GM12874 (cell line): ENCODE results near the gene SETD6.

ENCODE experiments used
- CTCF ChIP-seq: IDR thresholded peaks from 2 replicates; pipeline ENCODE4 v1.5.1; 2011; ENCODE audit warnings: low read depth, mild to moderate bottlenecking, control low read depth, low read length, moderate library complexity; ENCODE audit not compliant: insufficient read depth

The SETD6 gene

GRCh38 chr16:58501242-58502131, 13.8 kb upstream of the SETD6 start:
- no peak for TF ChIP-seq CTCF

GRCh38 chr16:58502217-58502921, 12.9 kb upstream of the SETD6 start:
- TF ChIP-seq CTCF: no peak

DNA sequence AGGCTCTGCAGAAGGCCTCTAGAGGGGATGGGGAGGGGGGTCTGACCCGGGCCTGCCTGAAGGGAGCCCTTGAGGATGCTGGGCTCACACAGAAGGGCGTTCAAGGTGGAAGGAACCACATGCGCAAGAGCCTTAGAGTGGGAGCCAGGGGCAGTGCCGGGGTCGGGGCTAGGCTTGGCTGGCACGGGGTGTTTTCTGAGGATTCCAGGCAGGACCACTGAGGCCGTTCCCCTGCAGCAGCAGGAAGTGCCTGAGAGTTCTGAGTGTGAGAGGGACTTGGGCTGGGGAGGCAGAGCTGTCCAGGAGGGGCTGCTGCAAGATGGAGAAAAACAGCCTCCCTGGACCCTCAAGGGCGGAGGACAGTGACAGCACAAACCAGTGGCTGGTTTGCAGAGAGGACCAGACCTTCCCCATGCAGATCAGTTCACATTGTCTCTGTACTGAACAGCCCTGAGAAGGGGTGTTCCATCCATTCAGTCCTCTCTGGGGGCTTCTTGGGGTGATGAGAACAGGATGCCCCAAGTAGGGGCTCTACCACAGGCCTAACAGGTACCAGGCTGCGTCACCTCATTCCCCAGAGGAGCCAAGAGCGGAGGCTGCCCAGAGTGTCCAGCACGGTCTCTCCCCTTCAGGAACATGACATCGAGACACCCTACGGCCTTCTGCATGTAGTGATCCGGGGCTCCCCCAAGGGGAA, 12.0 kb upstream of the SETD6 start:
- no peak for TF ChIP-seq CTCF

DNA sequence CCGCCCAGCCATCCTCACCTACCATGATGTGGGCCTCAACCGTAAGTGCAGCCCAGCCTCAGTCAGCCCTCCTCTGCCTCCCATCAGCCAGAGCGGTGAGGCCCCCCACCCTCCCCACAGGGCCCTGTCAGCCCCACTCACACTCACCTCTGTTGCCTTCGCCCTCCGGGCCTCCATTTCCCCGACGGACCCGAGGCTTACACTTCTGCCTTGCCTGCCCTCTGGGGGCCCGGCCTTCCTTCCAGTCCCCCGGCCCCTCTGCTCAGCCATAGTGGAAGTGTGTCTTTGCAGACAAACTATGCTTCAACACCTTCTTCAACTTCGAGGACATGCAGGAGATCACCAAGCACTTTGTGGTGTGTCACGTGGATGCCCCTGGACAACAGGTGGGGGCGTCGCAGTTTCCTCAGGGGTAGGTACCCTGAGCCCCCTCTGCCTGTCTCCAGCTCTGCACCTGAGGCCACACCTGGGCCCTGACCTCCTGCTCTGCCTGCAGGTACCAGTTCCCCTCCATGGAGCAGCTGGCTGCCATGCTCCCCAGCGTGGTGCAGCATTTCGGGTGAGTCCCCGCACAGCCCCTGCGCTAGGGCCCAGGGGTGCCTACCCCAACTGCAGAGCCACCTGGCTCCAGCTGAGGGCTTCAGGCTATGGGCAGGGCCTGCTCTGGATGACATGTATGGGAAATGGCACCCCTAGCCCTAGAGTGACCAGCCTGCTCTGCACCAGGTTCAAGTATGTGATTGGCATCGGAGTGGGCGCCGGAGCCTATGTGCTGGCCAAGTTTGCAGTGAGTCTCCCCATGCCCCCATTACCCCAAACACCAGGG, 11.2 kb upstream of the SETD6 start:
- TF ChIP-seq CTCF: no peak

DNA sequence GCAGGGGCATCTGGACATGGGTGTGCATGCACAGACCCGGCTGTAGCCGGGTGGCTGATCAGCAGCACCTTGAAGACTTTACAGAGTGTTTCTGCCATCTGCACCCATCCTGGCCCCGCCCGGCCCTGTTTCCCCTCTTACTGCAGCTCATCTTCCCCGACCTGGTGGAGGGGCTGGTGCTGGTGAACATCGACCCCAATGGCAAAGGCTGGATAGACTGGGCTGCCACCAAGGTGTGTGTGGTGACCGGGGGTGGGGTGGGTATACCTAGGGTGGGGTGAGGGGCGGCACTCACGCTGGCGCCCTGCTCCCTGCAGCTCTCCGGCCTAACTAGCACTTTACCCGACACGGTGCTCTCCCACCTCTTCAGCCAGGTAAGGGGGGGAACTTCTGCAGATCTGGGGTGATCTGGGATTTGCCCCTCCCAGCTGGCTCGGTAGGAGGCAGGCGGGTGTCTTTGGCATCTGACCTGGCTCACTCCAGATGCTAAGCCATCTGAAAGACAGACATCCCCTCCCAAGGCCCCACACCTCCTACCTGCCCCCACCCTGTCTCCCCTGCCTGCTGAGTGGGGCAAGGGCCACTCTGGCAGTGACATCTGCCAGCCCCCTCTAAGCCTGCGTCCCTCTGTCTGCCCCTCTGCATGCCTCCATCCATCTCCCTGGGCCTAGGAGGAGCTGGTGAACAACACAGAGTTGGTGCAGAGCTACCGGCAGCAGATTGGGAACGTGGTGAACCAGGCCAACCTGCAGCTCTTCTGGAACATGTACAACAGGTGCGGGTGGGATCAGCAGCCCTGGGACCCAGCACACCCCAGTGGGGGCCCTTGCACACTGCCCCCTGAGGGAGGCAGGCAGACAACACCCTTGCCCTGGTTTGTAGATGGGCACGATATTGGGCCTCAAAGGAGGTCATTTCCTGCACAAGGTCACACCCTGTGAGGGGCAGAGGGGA, 8.8 kb upstream of the SETD6 start:
- TF ChIP-seq CTCF: no peak

GRCh38 chr16:58507195-58507962, 7.9 kb upstream of the SETD6 start:
- TF ChIP-seq CTCF: 0 out of 2 replicates have a peak, but pooled peaks have one; percentile 10
